8988T (cell line): Measurements from ENCODE around the gene PALB2.

Experiments used
- DNase-seq: peaks from one replicate; pipeline ENCODE4 v3.0.0; 2011

Gene PALB2

DNA sequence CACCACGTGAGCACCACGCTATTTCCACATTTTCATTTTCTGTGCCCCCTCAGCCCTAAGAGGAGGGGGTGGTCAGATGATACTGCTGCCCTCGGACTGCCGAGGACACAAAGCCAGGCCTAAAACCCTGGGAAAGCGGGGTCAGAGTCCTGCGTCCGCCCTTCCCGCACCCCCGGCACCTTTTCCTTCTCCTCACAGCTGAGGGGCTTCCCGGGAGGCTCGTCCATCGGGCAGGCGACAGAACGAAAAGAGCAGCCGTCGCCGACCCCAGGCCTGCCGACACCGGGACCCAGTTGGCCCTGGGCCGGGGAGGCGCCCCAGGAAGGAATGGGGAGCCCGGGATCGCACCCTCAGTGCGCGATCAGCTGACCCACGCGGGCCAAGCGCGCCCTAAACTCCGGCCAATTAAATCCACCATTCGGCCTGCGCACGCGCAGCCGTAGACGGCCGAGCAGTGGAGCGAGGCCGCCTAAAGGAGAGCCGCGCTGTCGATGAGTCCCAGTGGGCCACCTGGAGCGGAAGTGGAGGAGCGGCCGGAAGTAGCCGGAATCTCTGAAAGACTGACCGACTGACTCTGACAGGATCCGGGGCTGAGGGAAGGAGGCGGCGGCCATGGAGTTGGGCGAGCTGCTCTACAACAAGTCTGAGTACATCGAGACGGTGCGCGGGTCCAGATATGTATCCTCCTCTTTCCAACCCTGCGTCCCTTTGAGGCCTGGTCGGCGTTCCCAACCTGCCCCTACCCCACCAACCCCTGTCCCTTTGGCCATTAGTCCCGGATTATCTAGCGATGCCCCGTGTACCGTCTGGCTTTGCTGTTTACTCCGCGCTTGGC, at the start of gene PALB2, which contains the start of gene DCTN5:
TSS of gene PALB2 (minus strand) at position 380 of the 835 bp plus-strand sequence. CDS start at position 227, 153 bp downstream.
TSS of gene DCTN5 (plus strand) at position 536 of the 835 bp plus-strand sequence. CDS start at position 613, 77 bp downstream.
- DNase-seq, result peak; percentile 69

DNA sequence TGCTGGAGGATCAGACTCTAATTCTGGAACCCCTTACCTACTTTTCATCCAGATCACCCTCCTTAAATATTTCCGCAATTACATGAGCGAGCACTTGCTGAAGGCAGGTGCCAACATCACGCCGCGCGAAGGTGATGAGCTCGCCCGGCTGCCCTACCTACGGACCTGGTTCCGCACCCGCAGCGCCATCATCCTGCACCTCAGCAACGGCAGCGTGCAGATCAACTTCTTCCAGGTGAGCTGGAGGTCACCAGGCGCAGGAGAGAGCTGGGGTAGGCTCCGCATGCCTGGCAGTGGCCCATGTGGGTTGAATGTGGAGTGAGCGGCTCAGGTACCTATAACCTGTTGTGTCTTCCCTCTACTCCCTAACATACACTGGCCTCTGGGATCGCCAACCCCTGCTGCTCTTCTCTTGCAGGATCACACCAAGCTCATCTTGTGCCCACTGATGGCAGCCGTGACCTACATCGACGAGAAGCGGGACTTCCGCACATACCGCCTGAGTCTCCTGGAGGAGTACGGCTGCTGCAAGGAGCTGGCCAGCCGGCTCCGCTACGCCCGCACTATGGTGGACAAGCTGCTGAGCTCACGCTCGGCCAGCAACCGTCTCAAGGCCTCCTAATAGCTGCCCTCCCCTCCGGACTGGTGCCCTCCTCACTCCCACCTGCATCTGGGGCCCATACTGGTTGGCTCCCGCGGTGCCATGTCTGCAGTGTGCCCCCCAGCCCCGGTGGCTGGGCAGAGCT, 48.5 kb upstream of the PALB2 start:
- DNase-seq, result no peak

DNA sequence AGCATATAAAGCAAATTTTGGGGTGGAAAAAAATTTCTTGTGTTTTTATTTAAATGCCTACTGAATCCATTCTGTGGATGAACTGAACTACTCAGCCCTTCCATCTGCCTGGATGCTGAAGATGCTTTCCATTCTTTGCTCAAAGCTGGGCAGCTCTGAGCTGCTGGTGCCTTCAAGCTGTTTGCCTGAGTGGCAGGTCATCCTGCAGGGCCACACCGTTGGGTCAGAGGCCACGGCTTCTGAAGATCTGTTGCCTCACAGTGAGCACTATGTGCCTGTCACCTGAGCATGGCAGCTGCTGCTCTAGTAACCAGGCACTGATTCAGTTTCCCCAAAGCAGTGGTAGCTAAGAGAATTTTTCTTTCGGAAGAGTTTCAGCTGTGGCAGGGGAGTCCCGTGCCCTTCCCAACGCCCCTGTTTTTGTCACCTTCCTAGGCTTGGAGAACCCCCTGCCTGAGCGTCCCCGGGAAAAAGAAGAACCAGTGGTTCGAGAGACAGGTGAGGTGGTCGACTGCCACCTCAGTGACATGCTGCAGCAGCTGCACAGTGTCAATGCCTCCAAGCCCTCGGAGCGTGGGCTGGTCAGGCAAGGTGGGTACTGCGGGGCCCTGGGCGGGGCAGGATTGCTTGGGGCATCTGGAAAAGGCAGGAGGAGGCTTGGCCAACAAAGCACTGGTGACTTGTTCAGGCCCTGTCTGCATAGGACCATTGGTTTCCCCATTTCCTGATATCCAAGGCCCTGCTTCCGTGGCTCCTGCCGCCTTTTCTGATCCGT, 46.1 kb upstream of the PALB2 start:
- DNase-seq, result no peak

GRCh38 chr16:23683487-23683886, 42.4 kb upstream of the PALB2 start:
- no peak for DNase-seq

DNA sequence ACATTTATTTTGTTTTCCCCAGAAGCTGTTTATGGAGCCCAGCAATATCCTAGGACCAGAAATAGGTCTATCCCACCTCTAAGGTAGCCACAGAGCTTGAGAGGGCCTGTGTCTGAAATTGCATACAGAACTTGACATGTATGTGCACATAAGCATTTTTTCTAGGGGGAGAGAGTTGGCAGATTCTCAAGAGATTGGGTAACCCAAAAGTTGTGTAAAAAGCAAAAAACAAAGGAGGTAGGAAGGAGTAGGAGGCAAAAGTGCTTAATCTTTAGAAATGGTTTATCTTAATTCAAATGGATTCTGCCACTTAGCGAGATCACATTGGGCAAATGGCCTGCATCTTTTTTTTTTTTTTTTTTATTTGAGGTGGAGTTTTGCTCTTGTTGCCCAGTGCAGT, 41.1 kb upstream of the PALB2 start:
- no peak for DNase-seq

- DNase-seq, result no peak
These were observed 38.9 kb upstream of the PALB2 start for GRCh38 chr16:23679986-23680336.

- no peak for DNase-seq
These were observed 38.3 kb upstream of the PALB2 start for GRCh38 chr16:23679274-23679985.

DNA sequence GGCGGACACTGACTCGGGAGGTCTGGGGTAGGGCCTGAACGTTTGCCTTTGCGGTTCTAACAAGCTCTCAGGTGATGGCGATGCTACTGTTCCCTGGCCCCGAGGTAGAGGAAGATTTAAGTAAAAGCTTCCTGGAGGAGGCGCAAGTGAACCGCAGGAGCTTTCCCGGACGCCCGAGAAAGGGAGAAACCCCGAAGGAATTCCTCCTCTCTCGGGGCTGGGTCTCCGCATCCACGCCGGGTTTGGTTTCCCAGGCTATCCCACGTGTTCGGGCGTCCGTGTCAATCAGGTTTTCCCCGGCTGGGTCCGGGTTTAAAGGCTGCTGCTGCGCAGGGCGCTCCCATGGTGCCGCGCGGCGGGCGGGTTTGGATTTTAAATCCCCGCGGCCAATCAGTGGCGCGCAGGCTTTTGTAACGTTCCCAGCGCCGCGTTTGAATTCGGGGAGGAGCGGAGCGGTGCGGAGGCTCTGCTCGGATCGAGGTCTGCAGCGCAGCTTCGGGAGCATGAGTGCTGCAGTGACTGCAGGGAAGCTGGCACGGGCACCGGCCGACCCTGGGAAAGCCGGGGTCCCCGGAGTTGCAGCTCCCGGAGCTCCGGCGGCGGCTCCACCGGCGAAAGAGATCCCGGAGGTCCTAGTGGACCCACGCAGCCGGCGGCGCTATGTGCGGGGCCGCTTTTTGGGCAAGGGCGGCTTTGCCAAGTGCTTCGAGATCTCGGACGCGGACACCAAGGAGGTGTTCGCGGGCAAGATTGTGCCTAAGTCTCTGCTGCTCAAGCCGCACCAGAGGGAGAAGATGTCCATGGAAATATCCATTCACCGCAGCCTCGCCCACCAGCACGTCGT, 37.5 kb upstream of the PALB2 start, which contains the start of gene PLK1:
TSS of gene PLK1 (plus strand) at position 460 of the 844 bp plus-strand sequence. CDS start at position 504, 44 bp downstream.
- DNase-seq, result peak; percentile 83

GRCh38 chr16:23676924-23677480, 35.9 kb upstream of the PALB2 start:
- no peak for DNase-seq

DNA sequence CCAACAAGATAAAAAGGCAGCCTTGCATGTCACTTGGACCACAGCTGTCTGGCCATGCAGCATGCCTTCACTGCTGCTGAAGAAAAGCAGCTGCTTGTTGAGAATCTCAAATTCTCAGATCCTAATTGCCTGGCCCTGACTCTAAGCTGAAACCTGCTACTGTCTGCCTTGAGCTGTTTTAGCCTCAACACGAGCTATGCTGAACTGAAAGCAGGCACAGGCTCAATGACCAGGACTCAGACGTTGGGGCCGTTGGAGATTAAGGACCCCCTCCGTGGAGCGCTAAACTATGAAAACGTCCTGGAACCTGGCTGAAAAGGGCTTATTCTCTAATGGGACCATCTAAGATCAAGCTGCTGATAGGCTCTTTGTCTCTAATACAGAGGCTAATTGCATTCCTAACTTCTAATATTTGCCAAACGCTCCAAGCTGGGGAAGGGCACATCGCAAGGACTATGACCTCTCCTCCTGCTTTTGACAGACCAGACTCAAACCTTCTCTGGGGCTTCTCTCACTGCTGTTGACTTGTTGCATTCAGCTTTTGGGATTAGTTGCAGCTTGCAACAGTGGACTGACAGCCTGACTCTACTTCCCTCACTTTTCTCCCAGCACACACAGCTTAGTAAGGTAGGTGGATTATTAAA, 33.0 kb upstream of the PALB2 start:
- DNase-seq, result no peak

- DNase-seq, result no peak
These were observed 29.1 kb upstream of the PALB2 start for GRCh38 chr16:23670137-23670776.

DNA sequence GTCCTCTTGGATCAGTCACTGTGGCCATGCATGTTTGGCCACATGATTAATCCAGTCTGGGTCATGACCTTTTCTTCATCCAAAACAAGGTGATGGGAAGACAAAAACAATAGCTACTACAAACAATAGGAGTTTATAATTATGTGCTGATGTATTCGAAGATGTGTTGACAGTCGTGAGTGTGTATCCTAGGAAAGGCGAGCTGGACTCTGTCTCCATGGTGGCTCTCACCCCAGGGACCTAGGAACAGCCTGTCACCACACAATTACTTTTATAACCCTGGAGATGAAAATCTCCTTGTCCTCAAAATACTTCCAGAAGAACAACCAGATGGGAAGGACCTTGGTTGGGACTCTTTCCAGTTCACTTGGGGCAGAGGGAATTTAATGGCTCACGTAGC, 27.8 kb upstream of the PALB2 start:
- no peak for DNase-seq

GRCh38 chr16:23668225-23668624, 27.1 kb upstream of the PALB2 start:
- DNase-seq, result no peak

- DNase-seq, result no peak
These were observed 26.2 kb upstream of the PALB2 start for GRCh38 chr16:23667355-23667659.

GRCh38 chr16:23666571-23667354, 25.7 kb upstream of the PALB2 start:
- DNase-seq, result no peak

- DNase-seq, result no peak
These were observed 22.8 kb upstream of the PALB2 start for GRCh38 chr16:23663918-23664317.

DNA sequence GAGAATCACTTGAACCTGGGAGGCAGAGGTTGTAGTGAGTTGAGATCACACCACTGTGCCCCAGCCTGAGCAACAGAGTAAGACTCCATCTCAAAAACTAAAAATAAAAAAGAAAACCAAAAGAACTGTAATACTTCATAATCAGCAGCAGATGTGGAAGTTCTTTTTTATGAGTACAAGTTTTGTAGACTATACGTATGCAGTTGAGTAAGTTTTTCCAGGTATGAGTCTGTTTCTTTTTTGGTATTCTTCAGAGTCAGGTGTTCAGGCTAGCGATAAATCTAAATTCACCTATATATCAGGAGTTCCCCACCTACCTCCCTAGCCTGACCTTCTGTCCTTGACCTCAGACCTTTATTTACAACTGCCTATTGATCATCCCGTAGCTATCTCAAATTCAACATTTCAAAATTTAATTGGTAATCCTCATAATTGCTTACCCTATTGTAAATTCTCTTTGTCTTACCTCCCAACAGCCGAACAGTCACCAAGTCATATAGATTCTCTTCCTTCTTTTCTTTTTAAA, 10.9 kb upstream of the PALB2 start:
- DNase-seq, result no peak

- no peak for DNase-seq
These were observed 9.7 kb upstream of the PALB2 start for GRCh38 chr16:23650674-23651416.
